MM.1S (cell line): ENCODE measurements around the gene AK8.

Source experiments
- EZH2phosphoT487 ChIP-seq: fragments of 300-600 bp; sonication (generic); IDR thresholded peaks from 2 replicates; pipeline ENCODE4 v1.6.1; 2018; ENCODE audit warnings: antibody characterized with exemption, low read length
- TF ChIP-seq, protein P1 (sequence below): fragments of 300-600 bp; sonication (generic); IDR thresholded peaks from 2 replicates; pipeline ENCODE4 v1.5.1; 2016; ENCODE audit warnings: antibody characterized with exemption, low read length, mixed read lengths

- TF ChIP-seq, protein P1, sequence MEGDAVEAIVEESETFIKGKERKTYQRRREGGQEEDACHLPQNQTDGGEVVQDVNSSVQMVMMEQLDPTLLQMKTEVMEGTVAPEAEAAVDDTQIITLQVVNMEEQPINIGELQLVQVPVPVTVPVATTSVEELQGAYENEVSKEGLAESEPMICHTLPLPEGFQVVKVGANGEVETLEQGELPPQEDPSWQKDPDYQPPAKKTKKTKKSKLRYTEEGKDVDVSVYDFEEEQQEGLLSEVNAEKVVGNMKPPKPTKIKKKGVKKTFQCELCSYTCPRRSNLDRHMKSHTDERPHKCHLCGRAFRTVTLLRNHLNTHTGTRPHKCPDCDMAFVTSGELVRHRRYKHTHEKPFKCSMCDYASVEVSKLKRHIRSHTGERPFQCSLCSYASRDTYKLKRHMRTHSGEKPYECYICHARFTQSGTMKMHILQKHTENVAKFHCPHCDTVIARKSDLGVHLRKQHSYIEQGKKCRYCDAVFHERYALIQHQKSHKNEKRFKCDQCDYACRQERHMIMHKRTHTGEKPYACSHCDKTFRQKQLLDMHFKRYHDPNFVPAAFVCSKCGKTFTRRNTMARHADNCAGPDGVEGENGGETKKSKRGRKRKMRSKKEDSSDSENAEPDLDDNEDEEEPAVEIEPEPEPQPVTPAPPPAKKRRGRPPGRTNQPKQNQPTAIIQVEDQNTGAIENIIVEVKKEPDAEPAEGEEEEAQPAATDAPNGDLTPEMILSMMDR: no peak
- TF ChIP-seq EZH2phosphoT487: no peak
These were observed 75.8 kb downstream of the AK8 start for GRCh38 chr9:132802121-132802795.
